Measurements from ENCODE around the gene PKD1. TPM values are rescaled to one million over a fixed set of nuclear protein-coding genes. Genes with fewer than 3 reads are reported as not detected.

PKD1 gene
- total RNA-seq, 1 experiment from 2014 or later: 137 TPM

GRCh38 chr16:2066139-2066538 is 69.6 kb downstream of the PKD1 start (continued):
- TF ChIP-seq POLR2AphosphoS5 (IDR thresholded peaks at IDR 0.05; ENCODE audit: low read depth, low read length) (no peak), SRF (IDR thresholded peaks at IDR 0.05; ENCODE audit: low read depth) (no peak), ZFX (IDR thresholded peaks at IDR 0.05) (no peak), POLR2A (IDR thresholded peaks at IDR 0.05; ENCODE audit: borderline replicate concordance, extremely low read depth, insufficient read depth, insufficient read length) (no peak)

- intact Hi-C loops (cut with micrococcal nuclease): no loop called here
- Histone ChIP-seq H3K9me2 (ENCODE audit: insufficient read depth) (no peaks in the 10 kb centered on the region), H3K27ac (ENCODE audit: low read depth, low read length) (no peak overlapping the region), H4K20me1 (ENCODE audit: insufficient read depth) (no peaks in the 10 kb centered on the region), H3K4me3 (replicated peaks in 1 of 2; ENCODE audit: low read depth in 1 of 2, low read length in 2 of 2) (no peak overlapping the region), H3K9ac (ENCODE audit: low read length) (no peak overlapping the region), H3K27me3 (ENCODE audit: insufficient read depth, low read length) (no peaks in the 10 kb centered on the region), H2AFZ (ENCODE audit: low read depth, low read length, poor library complexity, severe bottlenecking) (no peak overlapping the region), H3K4me1 (ENCODE audit: control insufficient read depth in 1 of 2, insufficient read depth in 2 of 2, low read length in 2 of 2) (no peaks in the 10 kb centered on the region), H3K79me2 (ENCODE audit: insufficient read depth, low read length) (no peaks in the 10 kb centered on the region), H3K4me2 (ENCODE audit: low read length) (no peak overlapping the region), H3K36me3 (ENCODE audit: control insufficient read depth in 1 of 2, insufficient read depth in 2 of 2, low read length in 2 of 2) (peaks cover 5 to 7% of the 10 kb centered on the region in 2 experiments; a peak in 3 of 4 replicates), H3K9me3 (ENCODE audit: control insufficient read depth in 1 of 2, insufficient read depth in 1 of 2, low read depth in 1 of 2, low read length in 2 of 2) (no peaks in the 10 kb centered on the region)
- ATAC-seq (no peak), DNase-seq (ENCODE audit: low read depth, low spot score) (no peak)
- BruUV-seq (replicated peaks): no TSS peak
- RAD21 ChIA-PET (ENCODE audit: low non-redundant PET in 1 of 2, low total read pairs in 2 of 2, uncharacterized antibody in 2 of 2, unreplicated experiment in 2 of 2): no interaction called here
- CTCF ChIA-PET: no interaction called here
- POLR2A ChIA-PET: no interaction called here
- TF ChIP-seq FOSL1 (IDR thresholded peaks at IDR 0.05; ENCODE audit: low read depth): no peak
- TF ChIP-seq SP1 (IDR thresholded peaks at IDR 0.05; ENCODE audit: low read depth): no peak
- no peak for TF ChIP-seq REST (IDR thresholded peaks at IDR 0.05; ENCODE audit: low read depth)
- no peak for TF ChIP-seq RAD21 (IDR thresholded peaks at IDR 0.05; ENCODE audit: low read depth)
- TF ChIP-seq JUND (IDR thresholded peaks at IDR 0.05): no peak
- TF ChIP-seq EZH2phosphoT487 (IDR thresholded peaks at IDR 0.05; ENCODE audit: borderline replicate concordance): no peak
- no peak for TF ChIP-seq CTCF (IDR thresholded peaks at IDR 0.05 in 2 of 3, conservative IDR thresholded peaks at IDR 0.05 in 1 of 3; ENCODE audit: borderline replicate concordance in 1 of 3, insufficient read depth in 1 of 3, low read depth in 2 of 3, low read length in 2 of 3)
- no peak for TF ChIP-seq YY1 (IDR thresholded peaks at IDR 0.05; ENCODE audit: extremely low read depth, insufficient replicate concordance, low read depth, low read length)
- TF ChIP-seq SRF (IDR thresholded peaks at IDR 0.05; ENCODE audit: low read depth): no peak
- TF ChIP-seq ZNF274 (IDR thresholded peaks at IDR 0.05; ENCODE audit: low read depth, low read length): no peak
- TF ChIP-seq SIN3A (IDR thresholded peaks at IDR 0.05; ENCODE audit: low read depth): no peak
- no peak for TF ChIP-seq EGR1 (IDR thresholded peaks at IDR 0.05; ENCODE audit: low read depth)
- no peak for TF ChIP-seq TCF7L2 (IDR thresholded peaks at IDR 0.05; ENCODE audit: borderline replicate concordance, extremely low read depth, insufficient read depth, insufficient read length)
- no peak for TF ChIP-seq ZBTB33 (IDR thresholded peaks at IDR 0.05; ENCODE audit: extremely low read depth, insufficient replicate concordance, low read length)
- no peak for TF ChIP-seq MAX (IDR thresholded peaks at IDR 0.05)
- no peak for TF ChIP-seq POLR2AphosphoS5 (IDR thresholded peaks at IDR 0.05; ENCODE audit: low read depth, low read length)
- no peak for TF ChIP-seq POLR2A (IDR thresholded peaks at IDR 0.05; ENCODE audit: borderline replicate concordance, extremely low read depth, insufficient read depth, insufficient read length)
Measured at GRCh38 chr16:2064368-2064945, 71.2 kb downstream of the PKD1 start.

Measured in HCT116 (cell line).